Mesenchymal stem cell (in vitro differentiated cells and primary cell): ENCODE results near the gene AHRR.
"Not testable (repeated sequence)": the region's sequence is repeated elsewhere in the genome, so short reads cannot be mapped to it uniquely, and the experiment has no call there.

Source experiments
- DNase-seq: peaks from one replicate; pipeline ENCODE4 v3.0.0-alpha.2; 2013
- H2AFZ ChIP-seq: one replicate; pipeline ENCODE4 v1.6.1; 2013; ENCODE audit warnings: low read depth, mild to moderate bottlenecking, control low read depth, inconsistent platforms, low read length, moderate library complexity
- H2AK5ac ChIP-seq: 2 replicates; pipeline ENCODE4 v1.6.1; 2013; ENCODE audit warnings: low read length, moderate library complexity, mild to moderate bottlenecking, inconsistent platforms; ENCODE audit not compliant: severe bottlenecking
- H2BK120ac ChIP-seq: one replicate; pipeline ENCODE4 v1.6.1; 2013; ENCODE audit warnings: low read depth, mild to moderate bottlenecking, inconsistent platforms, low read length, moderate library complexity
- H2BK12ac ChIP-seq, 2 experiments: one replicate each; pipeline ENCODE4 v1.6.1; 2013; ENCODE audit warnings: inconsistent platforms in 2 of 2, low read length in 2 of 2, mild to moderate bottlenecking in 2 of 2, moderate library complexity in 2 of 2, control low read depth in 1 of 2
- H2BK15ac ChIP-seq: one replicate; pipeline ENCODE4 v1.6.1; 2013; ENCODE audit warnings: mild to moderate bottlenecking, low read depth, inconsistent platforms; ENCODE audit not compliant: poor library complexity, severe bottlenecking
- H2BK5ac ChIP-seq: 2 replicates; pipeline ENCODE4 v1.6.1; 2013; ENCODE audit warnings: low read depth, mild to moderate bottlenecking, low read length, control low read depth, inconsistent platforms; ENCODE audit not compliant: poor library complexity, severe bottlenecking
- H3K14ac ChIP-seq, 2 experiments: one replicate each; pipeline ENCODE4 v1.6.1; 2013; ENCODE audit warnings: inconsistent platforms in 2 of 2, low read length in 2 of 2, control low read depth in 1 of 2, mild to moderate bottlenecking in 1 of 2, moderate library complexity in 1 of 2
- H3K18ac ChIP-seq, 2 experiments: one replicate each; pipeline ENCODE4 v1.6.1; 2013; ENCODE audit warnings: inconsistent platforms in 2 of 2, low read length in 2 of 2, control low read depth in 1 of 2, low read depth in 1 of 2, mild to moderate bottlenecking in 1 of 2
- H3K23ac ChIP-seq, 2 experiments: one replicate each; pipeline ENCODE4 v1.6.1; 2013; ENCODE audit warnings: inconsistent platforms in 2 of 2, low read length in 2 of 2, mild to moderate bottlenecking in 2 of 2, moderate library complexity in 2 of 2, control low read depth in 1 of 2
- H3K27ac ChIP-seq: 2 replicates; pipeline ENCODE4 v1.5.1; 2013; ENCODE audit warnings: mild to moderate bottlenecking, moderate library complexity, low read length, control low read depth, inconsistent platforms; ENCODE audit not compliant: poor library complexity, severe bottlenecking
- H3K27me3 ChIP-seq, 2 experiments: 2 replicates each; pipeline versions ENCODE4 v1.6.1 to v1.7.0; 2013; ENCODE audit warnings: low read length in 2 of 2, mild to moderate bottlenecking in 2 of 2, moderate library complexity in 2 of 2, control low read depth in 1 of 2, inconsistent platforms in 1 of 2; ENCODE audit not compliant: control insufficient read depth in 1 of 2, insufficient read depth in 1 of 2
- H3K36me3 ChIP-seq, 2 experiments: 2 replicates each; pipeline versions ENCODE4 v1.6.1 to v1.7.0; 2013; ENCODE audit warnings: low read length in 2 of 2, control low read depth in 1 of 2, inconsistent platforms in 1 of 2, low read depth in 1 of 2, mild to moderate bottlenecking in 1 of 2; ENCODE audit not compliant: insufficient read depth in 2 of 2, control insufficient read depth in 1 of 2
- H3K4ac ChIP-seq, 2 experiments: one replicate each; pipeline ENCODE4 v1.6.1; 2013; ENCODE audit warnings: inconsistent platforms in 2 of 2, low read length in 2 of 2, mild to moderate bottlenecking in 2 of 2, moderate library complexity in 2 of 2, control low read depth in 1 of 2, low read depth in 1 of 2
- H3K4me1 ChIP-seq: 2 replicates; pipeline ENCODE4 v1.6.1; 2013; ENCODE audit warnings: low read depth, low read length, control low read depth; ENCODE audit not compliant: control insufficient read depth, insufficient read depth
- H3K4me2 ChIP-seq: 2 replicates; pipeline ENCODE4 v1.6.1; 2013; ENCODE audit warnings: low read length, mild to moderate bottlenecking, inconsistent platforms; ENCODE audit not compliant: poor library complexity, severe bottlenecking
- H3K4me3 ChIP-seq, 2 experiments: 2 replicates each; pipeline versions ENCODE4 v1.5.1 to v1.7.0; 2013; ENCODE audit warnings: low read length in 2 of 2, mild to moderate bottlenecking in 2 of 2, control low read depth in 1 of 2, low read depth in 1 of 2; ENCODE audit not compliant: insufficient read depth in 1 of 2
- H3K79me1 ChIP-seq: replicated peaks from 2 replicates; pipeline ENCODE4 v1.6.1; 2013; ENCODE audit warnings: mild to moderate bottlenecking, control low read depth, low read length, inconsistent platforms; ENCODE audit not compliant: poor library complexity, severe bottlenecking
- H3K9ac ChIP-seq: 2 replicates; pipeline ENCODE4 v1.7.0; 2013; ENCODE audit warnings: mild to moderate bottlenecking, low read length, moderate library complexity
- H3K9me3 ChIP-seq: 2 replicates; pipeline ENCODE4 v1.7.0; 2013; ENCODE audit warnings: mild to moderate bottlenecking, low read length; ENCODE audit not compliant: control insufficient read depth
- H4K8ac ChIP-seq: one replicate; pipeline ENCODE4 v1.6.1; 2013; ENCODE audit warnings: inconsistent platforms, mild to moderate bottlenecking, low read length, moderate library complexity
- H4K91ac ChIP-seq: one replicate; pipeline ENCODE4 v1.6.1; 2013; ENCODE audit warnings: mild to moderate bottlenecking, low read length, inconsistent platforms
- WGBS: methylation state at CpG from one replicate; pipeline ENCODE4 v1.1.7; 2013; ENCODE audit warnings: mixed read lengths; 5-methylcytosine and 5-hydroxymethylcytosine counted together

AHRR gene

GRCh38 chr5:290200-290599, 31.3 kb upstream of the AHRR start:
- H4K8ac ChIP-seq, H3K23ac ChIP-seq, H3K14ac ChIP-seq, H3K4ac ChIP-seq, H2BK120ac ChIP-seq, H2AFZ ChIP-seq, H2BK5ac ChIP-seq, H3K18ac ChIP-seq, H3K4me3 ChIP-seq, DNase-seq, H3K27me3 ChIP-seq, H2BK12ac ChIP-seq, H3K27ac ChIP-seq, H3K9ac ChIP-seq, H3K9me3 ChIP-seq, H2AK5ac ChIP-seq, H2BK15ac ChIP-seq, H4K91ac ChIP-seq, H3K4me1 ChIP-seq, H3K4me2 ChIP-seq: not testable (repeated sequence)
- 96% methylated on average over 9 of the region's 13 CpGs for WGBS
- H3K79me1 ChIP-seq, result peaks cover 24% of the 10 kb centered on the region
- peaks cover 25 to 26% of the 10 kb centered on the region in 2 experiments for H3K36me3 ChIP-seq

- 99% methylated on average over 9 of the region's 10 CpGs for WGBS
These were observed 30.2 kb upstream of the AHRR start for GRCh38 chr5:291345-291744.

DNA sequence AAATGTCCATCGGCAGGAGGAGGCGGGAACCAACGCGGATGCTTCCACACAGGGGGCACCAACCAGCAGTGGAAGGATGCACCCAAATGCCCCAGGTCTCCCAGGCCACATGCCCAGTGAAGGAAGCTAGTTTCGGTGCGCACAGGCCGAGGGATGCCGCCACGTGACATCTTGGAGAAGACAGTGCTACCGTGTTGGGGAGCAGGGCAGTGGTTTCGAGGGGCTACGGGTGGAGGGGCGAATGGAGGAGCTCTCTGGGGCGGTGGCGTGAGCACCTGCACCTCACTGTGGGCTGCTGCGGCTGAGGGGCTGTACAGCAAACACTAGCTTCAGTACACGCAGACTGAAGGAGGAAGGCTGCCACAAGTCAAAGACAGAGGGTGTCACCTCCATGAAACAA, 26.7 kb upstream of the AHRR start:
- not testable (repeated sequence) for DNase-seq, H4K8ac ChIP-seq, H3K4ac ChIP-seq, H4K91ac ChIP-seq, H3K4me2 ChIP-seq, H2AFZ ChIP-seq, H2AK5ac ChIP-seq, H3K9me3 ChIP-seq, H3K18ac ChIP-seq, H3K27me3 ChIP-seq, H3K14ac ChIP-seq, H3K23ac ChIP-seq, H3K9ac ChIP-seq, H3K27ac ChIP-seq, H3K4me3 ChIP-seq, H2BK120ac ChIP-seq, H2BK15ac ChIP-seq, H2BK5ac ChIP-seq, H2BK12ac ChIP-seq
- peaks cover 16% of the 10 kb centered on the region for H3K4me1 ChIP-seq
- 98% methylated on average over 13 of the region's 17 CpGs for WGBS
- peaks cover 13% of the 10 kb centered on the region for H3K79me1 ChIP-seq
- H3K36me3 ChIP-seq, result peaks cover 10 to 11% of the 10 kb centered on the region in 2 experiments

More at GRCh38 chr5:291345-291744, 30.2 kb upstream of the AHRR start:
- H2BK12ac ChIP-seq, H4K8ac ChIP-seq, H2AFZ ChIP-seq, H2BK5ac ChIP-seq, DNase-seq, H3K4me3 ChIP-seq, H3K18ac ChIP-seq, H3K4ac ChIP-seq, H3K23ac ChIP-seq, H3K14ac ChIP-seq, H3K27me3 ChIP-seq, H2AK5ac ChIP-seq, H3K9ac ChIP-seq, H3K27ac ChIP-seq, H3K4me2 ChIP-seq, H4K91ac ChIP-seq, H3K9me3 ChIP-seq, H2BK15ac ChIP-seq, H2BK120ac ChIP-seq, H3K4me1 ChIP-seq: not testable (repeated sequence)
- peaks cover 14 to 19% of the 10 kb centered on the region in 2 experiments for H3K36me3 ChIP-seq
- peaks cover 14% of the 10 kb centered on the region for H3K79me1 ChIP-seq

GRCh38 chr5:296207-296606, 25.3 kb upstream of the AHRR start:
- not testable (repeated sequence) for H2AK5ac ChIP-seq, H2AFZ ChIP-seq, H2BK120ac ChIP-seq, H2BK15ac ChIP-seq, DNase-seq, H4K8ac ChIP-seq, H3K27ac ChIP-seq, H3K27me3 ChIP-seq, H4K91ac ChIP-seq, H2BK12ac ChIP-seq, H3K4me2 ChIP-seq, H2BK5ac ChIP-seq, H3K4me3 ChIP-seq, H3K23ac ChIP-seq, H3K9me3 ChIP-seq, H3K4ac ChIP-seq, H3K18ac ChIP-seq, H3K9ac ChIP-seq
- Histone ChIP-seq H3K79me1 (peaks cover 14% of the 10 kb centered on the region), H3K36me3 (peaks cover 8 to 15% of the 10 kb centered on the region in 2 experiments), H3K14ac (peak overlapping the region in 1 of 2 experiments; percentile 65), H3K4me1 (peaks cover 16% of the 10 kb centered on the region)
- 83% methylated on average over 10 of the region's 10 CpGs for WGBS
